Panc1 (cell line): Measurements from ENCODE around the gene PTBP3. TPM values are rescaled to one million over a fixed set of nuclear protein-coding genes. Genes with fewer than 3 reads are reported as not detected.

ENCODE experiments used
- ATAC-seq: fragments of 200-7000 bp; cut with Tn5 transposase; 2 replicates; pipeline ENCODE4 v1.9.1; 2020; ENCODE audit warnings: mild to moderate bottlenecking, moderate library complexity
- BruUV-seq: library from RNA; stranded (reverse); fragments of 400-500 nt; replicated peaks from 2 replicates; lab custom pipeline; 2021; lab: Mats Ljungman, UMichigan
- CTCF ChIA-PET: fragments of 300-600 bp; sonication (Branson Sonifier 250); formaldehyde crosslinking; loops from one replicate; lab custom pipeline; 2022; ENCODE audit warnings: antibody characterized with exemption; lab: Charles Lee
- POLR2A ChIA-PET: fragments of 300-600 bp; sonication (Branson Sonifier 250); formaldehyde crosslinking; loops from one replicate; lab custom pipeline; 2022; ENCODE audit warnings: antibody characterized with exemption; lab: Charles Lee
- DNase-seq: peaks from one replicate; pipeline ENCODE4 v3.0.0-alpha.2; 2010; ENCODE audit warnings: low read depth, low spot score
- H3K27ac ChIP-seq: 2 replicates; pipeline ENCODE4 v1.5.1; 2011; ENCODE audit warnings: mild to moderate bottlenecking, low read length, inconsistent platforms
- H3K27me3 ChIP-seq: fragments of 200-500 bp; sonication (Bioruptor generic); 2 replicates; pipeline ENCODE4 v1.6.0; 2014; ENCODE audit warnings: low read length, inconsistent platforms; ENCODE audit not compliant: control insufficient read depth, insufficient read depth
- H3K36me3 ChIP-seq: fragments of 200-500 bp; sonication (Bioruptor generic); 2 replicates; pipeline ENCODE4 v1.5.1; 2014; ENCODE audit warnings: inconsistent platforms, mild to moderate bottlenecking, low read length, moderate library complexity; ENCODE audit not compliant: control insufficient read depth, insufficient read depth
- H3K4me1 ChIP-seq: 2 replicates; pipeline ENCODE4 v1.5.1; 2011; ENCODE audit warnings: inconsistent platforms, mild to moderate bottlenecking, low read length, moderate library complexity; ENCODE audit not compliant: control insufficient read depth, insufficient read depth
- H3K4me3 ChIP-seq, 2 experiments: 2 replicates each; pipeline ENCODE4 v1.5.1; 2011 to 2012; ENCODE audit warnings: low read depth in 2 of 2, low read length in 2 of 2, mild to moderate bottlenecking in 2 of 2, inconsistent platforms in 1 of 2, moderate library complexity in 1 of 2
- H3K9me3 ChIP-seq: fragments of 200-500 bp; sonication (Bioruptor generic); 2 replicates; pipeline ENCODE4 v1.5.1; 2014; ENCODE audit warnings: low read depth, mild to moderate bottlenecking, inconsistent platforms, low read length, moderate library complexity; ENCODE audit not compliant: control insufficient read depth, insufficient read depth
- CTCF ChIP-seq: fragments of 450-650 bp; IDR thresholded peaks from 2 replicates; pipeline ENCODE4 v1.5.1; 2017; ENCODE audit warnings: mild to moderate bottlenecking
- POLR2AphosphoS5 ChIP-seq: IDR thresholded peaks from 2 replicates; pipeline ENCODE4 v1.6.1; 2012; ENCODE audit warnings: mild to moderate bottlenecking, low read depth, low read length, moderate library complexity
- REST ChIP-seq, 2 experiments: IDR thresholded peaks; 2 replicates each; pipeline ENCODE4 v1.6.1; 2011 to 2012; ENCODE audit warnings: low read depth in 2 of 2, control low read depth in 1 of 2, low read length in 1 of 2, mild to moderate bottlenecking in 1 of 2, moderate library complexity in 1 of 2; ENCODE audit not compliant: insufficient read depth in 1 of 2
- SIN3A ChIP-seq: IDR thresholded peaks from 2 replicates; pipeline ENCODE4 v1.6.1; 2012; ENCODE audit warnings: low read depth, mild to moderate bottlenecking, low read length, moderate library complexity, borderline replicate concordance; ENCODE audit not compliant: insufficient read depth
- TCF7L2 ChIP-seq: IDR thresholded peaks from 2 replicates; pipeline ENCODE4 v1.6.1; 2011; ENCODE audit warnings: mild to moderate bottlenecking, low read depth, low read length, inconsistent platforms
- in situ Hi-C: cut with HindIII; loops from 2 replicates; pipeline ENCODE4 v1.10.0; 2016; ENCODE audit warnings: low sequenced_read_pairs, low pct_unique_long_range_greater_than_20kb
- intact Hi-C: fragments of 100-400 bp; cut with micrococcal nuclease; formaldehyde crosslinking; loops from one replicate; pipeline ENCODE4 v1.10.0; 2022; ENCODE audit not compliant: unreplicated experiment
- total RNA-seq: library from RNA; stranded (reverse); gene quantifications from one replicate; pipeline ENCODE4 v1.2.1, GENCODE V29; 2021; ENCODE audit not compliant: unreplicated experiment

PTBP3 gene
- total RNA-seq, 1 experiment from 2014 or later: 82.5 TPM

DNA sequence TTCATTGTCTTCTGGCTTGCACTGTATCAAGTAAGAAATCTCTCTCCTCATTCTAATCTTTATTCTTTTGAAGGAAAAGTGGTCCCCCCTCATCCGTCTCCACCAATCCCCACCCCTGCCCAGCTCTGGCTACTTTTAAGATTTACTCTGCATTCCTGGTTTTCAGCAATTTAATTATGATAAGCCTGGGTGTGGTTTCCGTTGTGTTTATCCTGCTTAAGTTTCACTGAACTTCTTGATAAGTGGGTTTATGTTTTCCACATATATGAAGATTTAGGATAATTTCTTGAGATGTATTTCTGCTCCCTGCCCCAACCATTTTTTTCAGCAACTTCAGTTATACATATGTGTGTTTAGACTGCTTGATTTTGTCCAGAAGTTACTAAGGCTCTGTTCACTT, 46.5 kb downstream of the PTBP3 start:
- ATAC-seq (no peak), DNase-seq (no peak)
- intact Hi-C loops (no loop called here), in situ Hi-C loops (no loop called here)
- no peak for TF ChIP-seq REST (IDR thresholded peaks at IDR 0.05; ENCODE audit: insufficient read depth in 1 of 2, low read depth in 2 of 2, low read length in 1 of 2)
- no peak for TF ChIP-seq CTCF
- no peak for TF ChIP-seq TCF7L2
- no peak for TF ChIP-seq SIN3A
- no peak for TF ChIP-seq POLR2AphosphoS5
- H3K4me3 ChIP-seq: no peak overlapping the region
- H3K36me3 ChIP-seq: no peaks in the 10 kb centered on the region
- H3K9me3 ChIP-seq: no peaks in the 10 kb centered on the region
- no peaks in the 10 kb centered on the region for H3K27me3 ChIP-seq
- BruUV-seq: no TSS peak
- no peaks in the 10 kb centered on the region for H3K4me1 ChIP-seq
- ChIA-PET CTCF (no interaction called here), POLR2A (interaction anchor here (0.7 kb wide), 1 partner anchor 48 kb away, joined by 10 read pairs; no protein-coding TSS in a partner anchor)
- no peak overlapping the region for H3K27ac ChIP-seq

DNA sequence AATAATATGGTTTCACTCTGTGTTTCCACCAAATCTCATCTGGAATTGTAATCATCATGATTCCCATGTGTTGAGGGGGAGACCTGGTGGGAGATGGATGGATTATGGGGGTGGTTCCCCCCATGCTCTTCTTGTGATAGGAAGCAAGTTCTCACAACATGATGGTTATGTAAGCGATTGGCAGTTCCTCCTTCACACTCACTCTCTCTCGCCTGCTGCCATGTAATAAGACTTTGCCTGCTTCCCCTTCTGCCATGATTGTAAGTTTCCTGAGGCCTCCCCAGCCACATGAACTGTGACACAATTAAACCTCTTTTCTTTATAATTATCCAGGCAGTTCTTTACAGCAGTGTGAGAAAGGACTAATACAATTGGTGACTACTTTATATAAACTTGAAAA, 48.4 kb downstream of the PTBP3 start:
- no TSS peak for BruUV-seq
- Histone ChIP-seq H3K27me3 (no peaks in the 10 kb centered on the region), H3K4me3 (no peak overlapping the region), H3K36me3 (no peaks in the 10 kb centered on the region), H3K4me1 (no peaks in the 10 kb centered on the region), H3K27ac (no peak overlapping the region), H3K9me3 (no peaks in the 10 kb centered on the region)
- TF ChIP-seq SIN3A: no peak
- TF ChIP-seq POLR2AphosphoS5: no peak
- no peak for TF ChIP-seq TCF7L2
- no peak for TF ChIP-seq REST (IDR thresholded peaks at IDR 0.05; ENCODE audit: insufficient read depth in 1 of 2, low read depth in 2 of 2, low read length in 1 of 2)
- TF ChIP-seq CTCF: no peak
- ATAC-seq (no peak), DNase-seq (no peak)
- ChIA-PET CTCF (no interaction called here), POLR2A (no interaction called here)
- in situ Hi-C loops (no loop called here), intact Hi-C loops (no loop called here)
